GM04504 (cell line): Measurements from ENCODE around the gene AMOTL2.

Source experiments
- DNase-seq: peaks from one replicate; pipeline ENCODE4 v3.0.0-alpha.2; 2012; ENCODE audit warnings: low read depth

AMOTL2 gene

GRCh38 chr3:134374105-134374790, at the start of gene AMOTL2:
TSS of gene AMOTL2 (minus strand) at chr3:134374447. CDS start at chr3:134371433, 3,014 bp downstream.
- DNase-seq: peak; percentile 96

DNA sequence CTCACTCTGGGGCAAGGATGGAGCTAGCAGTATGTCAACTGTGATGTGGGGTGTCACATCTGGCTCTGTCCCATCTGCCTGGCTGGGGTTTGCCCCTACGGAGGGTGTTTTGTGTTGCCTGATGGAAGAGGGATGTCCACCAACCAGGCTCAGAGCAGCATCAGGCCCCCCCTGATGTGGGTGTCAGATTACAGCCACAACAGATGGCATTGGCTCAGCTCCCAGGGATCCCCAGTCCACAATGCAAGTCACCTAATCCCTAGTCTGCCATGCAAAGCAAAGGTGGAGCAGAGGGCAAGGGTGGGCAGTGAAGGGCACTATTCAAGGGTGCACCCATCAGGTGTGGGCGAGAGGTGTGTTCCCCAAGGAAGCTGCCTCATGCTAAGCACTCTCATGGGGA, 48.9 kb upstream of the AMOTL2 start:
- peak; percentile 61 for DNase-seq

GRCh38 chr3:134419960-134420321, 45.7 kb upstream of the AMOTL2 start:
- DNase-seq: no peak

DNA sequence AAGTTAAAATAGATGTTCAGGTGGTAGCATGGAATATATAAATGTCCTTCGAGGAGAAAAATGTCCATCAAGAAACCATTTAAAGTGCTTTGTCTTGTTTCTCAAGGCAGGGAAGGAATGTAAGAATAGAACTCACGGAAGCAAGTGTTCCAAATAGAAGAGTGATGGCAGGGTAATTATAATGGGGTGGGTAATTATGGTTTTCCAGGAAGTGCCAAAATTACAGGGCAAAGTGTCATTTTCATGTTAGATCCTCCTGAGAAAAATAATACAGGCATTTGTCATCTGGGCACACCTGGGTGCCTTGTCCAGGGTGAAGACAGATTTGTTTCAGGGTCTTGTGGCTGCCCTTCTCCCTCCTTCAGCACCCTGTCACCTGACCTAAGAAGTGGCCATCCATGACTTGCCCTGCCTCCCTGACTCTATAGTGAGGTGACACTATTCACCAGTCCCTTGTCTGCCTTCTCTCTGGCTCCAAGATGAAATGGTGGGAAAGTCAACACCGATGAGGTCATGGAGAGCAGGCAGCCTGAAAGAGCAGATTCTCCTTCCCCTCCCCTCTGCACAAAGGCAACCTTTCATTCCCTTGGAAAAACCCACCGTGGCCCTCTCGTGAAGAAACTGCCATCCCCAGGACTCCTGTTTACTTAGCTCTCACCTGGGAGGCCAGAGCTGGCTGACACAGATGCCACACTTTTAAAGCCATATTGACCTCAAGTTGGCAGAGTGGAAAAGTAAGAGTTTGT, 45.1 kb upstream of the AMOTL2 start:
- no peak for DNase-seq

DNA sequence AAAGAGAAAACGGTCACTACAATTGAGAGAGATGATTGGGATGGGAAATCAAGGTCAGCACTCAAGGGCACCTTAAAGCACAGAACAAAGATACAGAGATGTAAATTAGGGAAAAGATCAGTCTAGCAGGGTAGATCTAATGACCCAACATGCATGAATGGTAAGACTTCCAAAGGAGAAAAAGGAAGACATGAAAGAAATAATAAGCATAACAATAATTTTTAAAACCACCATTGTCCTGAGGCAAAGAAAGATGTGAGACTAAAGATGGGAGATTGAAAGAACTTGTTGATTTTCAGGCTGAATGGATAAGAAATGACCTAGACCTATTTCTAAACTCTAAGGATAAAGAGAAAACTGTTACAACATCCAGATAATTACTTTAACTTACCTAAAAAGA, 34.8 kb upstream of the AMOTL2 start:
- DNase-seq: no peak

DNA sequence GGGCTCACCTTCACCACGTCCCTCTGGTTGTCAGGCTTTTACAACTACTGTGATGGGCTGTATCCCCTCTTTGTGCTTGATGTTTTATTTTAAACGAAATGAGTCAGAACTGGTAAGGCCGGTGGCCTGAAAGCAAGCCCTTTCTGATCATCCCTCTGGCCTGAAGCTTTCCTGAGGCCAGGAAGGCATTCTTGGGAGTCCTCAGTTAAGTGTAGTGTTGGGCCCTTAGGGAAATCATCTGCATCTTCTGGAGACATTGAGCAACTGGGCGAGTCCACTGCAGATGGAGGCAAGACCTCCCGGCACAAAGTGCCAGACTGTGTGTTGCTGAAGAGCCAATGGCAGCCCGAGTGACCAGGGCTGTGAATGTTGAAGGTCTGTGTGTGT, 33.0 kb upstream of the AMOTL2 start:
- DNase-seq: peak; percentile 24

- DNase-seq: no peak
These were observed 32.3 kb upstream of the AMOTL2 start for GRCh38 chr3:134406331-134407238.

GRCh38 chr3:134404366-134404885, 30.2 kb upstream of the AMOTL2 start:
- DNase-seq: no peak

DNA sequence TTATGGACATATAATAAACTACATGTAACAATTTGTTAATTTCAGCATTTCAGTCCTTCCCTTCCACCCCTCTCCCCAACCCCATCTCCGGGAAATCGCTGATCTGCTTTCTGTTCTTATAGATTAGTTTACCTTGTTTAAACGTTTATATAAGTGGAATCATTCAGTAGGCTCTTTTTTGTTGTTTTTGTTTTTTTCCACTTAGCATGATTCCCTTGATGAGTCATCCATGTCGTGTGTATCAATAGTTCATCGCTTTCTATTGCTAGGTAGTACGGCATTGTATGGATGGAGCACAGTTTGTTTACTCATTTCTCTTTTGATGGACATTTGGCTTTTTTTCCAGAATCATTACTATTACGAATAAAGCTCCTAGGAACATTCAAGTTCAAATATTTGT, 23.5 kb upstream of the AMOTL2 start:
- no peak for DNase-seq

GRCh38 chr3:134395103-134395502, 20.9 kb upstream of the AMOTL2 start:
- DNase-seq: no peak

DNA sequence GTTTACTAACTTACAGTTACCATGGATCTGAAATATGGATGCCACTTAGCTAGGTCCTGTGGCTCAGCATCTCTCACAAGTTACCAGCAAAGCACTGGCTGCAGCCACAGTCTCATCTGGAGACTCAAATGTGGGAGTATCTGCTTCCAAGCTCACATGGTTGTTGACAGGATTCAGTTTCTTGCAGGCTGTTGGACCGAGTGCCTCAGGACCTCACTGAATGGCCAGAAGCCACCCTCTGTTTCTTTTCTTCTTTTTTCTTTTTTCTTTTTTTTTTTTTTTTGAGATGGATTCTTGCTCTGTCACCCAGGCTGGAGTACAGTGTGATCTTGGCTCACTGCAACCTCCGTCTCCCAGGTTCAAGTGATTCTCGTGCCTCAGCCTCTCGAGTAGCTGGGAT, 20.1 kb upstream of the AMOTL2 start:
- DNase-seq: no peak

DNA sequence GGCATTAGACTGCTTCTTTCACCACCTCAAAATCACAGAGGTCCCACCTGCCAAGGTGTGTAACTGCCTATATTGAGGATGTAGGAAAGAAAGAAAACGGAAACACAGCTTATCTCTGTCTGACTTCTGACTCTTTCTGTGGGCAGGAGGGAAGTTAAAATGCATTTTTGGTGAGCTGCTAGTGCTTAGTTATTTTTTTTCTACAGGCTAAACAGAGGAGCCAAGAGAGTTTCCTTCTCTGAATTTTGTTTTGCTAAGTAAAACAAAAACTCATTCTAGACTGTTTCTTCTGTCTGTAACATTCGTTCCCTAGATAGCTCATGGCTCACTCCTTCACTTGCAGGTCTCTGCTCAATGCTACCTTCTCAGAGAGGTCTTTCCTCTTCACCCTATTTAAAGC, 18.8 kb upstream of the AMOTL2 start:
- no peak for DNase-seq

- DNase-seq: no peak
These were observed 18.2 kb upstream of the AMOTL2 start for GRCh38 chr3:134392336-134392983.

GRCh38 chr3:134389865-134390264, 15.6 kb upstream of the AMOTL2 start:
- DNase-seq: no peak

GRCh38 chr3:134388788-134389485, 14.7 kb upstream of the AMOTL2 start:
- DNase-seq: no peak

- no peak for DNase-seq
These were observed 14.0 kb upstream of the AMOTL2 start for GRCh38 chr3:134388292-134388691.

- DNase-seq: no peak
These were observed 13.0 kb upstream of the AMOTL2 start for GRCh38 chr3:134387293-134387692.

DNA sequence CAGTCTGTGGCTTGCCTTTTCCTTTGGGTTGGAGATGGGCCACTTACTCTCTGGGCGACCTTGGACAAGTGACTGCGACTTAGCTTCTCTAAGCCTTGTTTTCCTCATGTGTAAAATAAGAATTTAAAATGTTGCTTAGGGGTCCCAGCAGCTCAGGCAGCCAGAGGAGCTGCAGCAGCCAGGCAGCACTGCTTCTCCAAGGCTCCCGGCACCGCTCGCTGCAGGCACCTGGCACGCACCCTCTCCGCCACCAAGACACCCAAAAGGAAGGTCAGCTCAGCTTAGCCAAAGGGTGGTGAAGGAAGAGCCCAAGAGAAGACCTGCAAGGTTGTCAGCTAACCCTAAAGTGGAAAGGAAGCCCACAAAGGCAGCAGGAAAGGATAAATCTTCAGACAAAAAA, 10.7 kb upstream of the AMOTL2 start:
- DNase-seq: no peak

DNA sequence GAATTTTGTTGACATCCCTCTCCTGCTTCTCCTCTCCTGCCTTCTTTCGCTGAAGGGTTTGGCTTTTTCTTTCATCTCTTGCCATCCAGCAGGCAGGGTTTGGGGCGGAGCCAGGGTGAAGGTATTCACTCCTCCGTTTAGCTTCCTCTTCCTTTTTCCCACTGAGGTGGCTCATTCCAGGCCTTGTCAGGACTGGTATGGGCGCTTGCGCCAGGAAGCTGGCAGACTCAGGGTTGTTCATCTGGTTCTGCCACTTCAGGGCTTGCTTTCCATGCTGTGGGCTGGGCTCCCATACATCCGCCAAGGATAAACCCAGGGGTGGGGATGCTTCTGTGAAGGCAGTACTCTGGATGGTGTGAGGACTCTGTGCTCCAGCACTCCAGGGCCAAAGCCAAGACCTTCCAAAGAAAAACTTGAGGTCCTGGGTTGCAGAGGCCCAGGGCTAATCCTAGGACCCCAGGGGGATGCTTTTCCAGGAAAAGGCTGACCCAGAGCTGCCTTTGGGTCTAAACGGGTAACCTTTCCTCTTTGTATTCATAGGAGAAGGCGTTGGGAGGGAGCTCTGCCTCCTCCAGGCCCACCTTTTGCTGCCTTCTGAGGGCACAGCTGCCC, 7.7 kb upstream of the AMOTL2 start:
- DNase-seq: no peak

DNA sequence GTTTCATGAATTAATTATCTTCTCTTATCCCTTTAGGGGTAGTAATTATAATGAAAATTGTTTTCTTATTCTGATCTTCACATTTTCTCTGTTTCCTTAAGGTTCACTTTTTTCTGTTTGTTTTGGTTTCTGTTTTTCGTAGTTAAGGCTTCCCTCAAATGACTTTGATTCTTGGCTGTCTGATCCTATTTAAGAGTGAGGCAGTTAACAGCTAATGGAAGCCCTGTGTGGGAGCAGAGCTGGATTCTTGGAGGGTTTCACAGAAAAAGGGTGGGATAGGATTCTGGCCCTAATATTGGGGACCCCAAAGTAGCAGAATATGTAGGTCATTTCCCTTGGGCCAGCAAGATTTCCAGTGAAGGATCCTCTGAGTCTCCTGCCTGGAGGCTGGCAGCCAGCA, 6.8 kb upstream of the AMOTL2 start:
- DNase-seq: no peak

DNA sequence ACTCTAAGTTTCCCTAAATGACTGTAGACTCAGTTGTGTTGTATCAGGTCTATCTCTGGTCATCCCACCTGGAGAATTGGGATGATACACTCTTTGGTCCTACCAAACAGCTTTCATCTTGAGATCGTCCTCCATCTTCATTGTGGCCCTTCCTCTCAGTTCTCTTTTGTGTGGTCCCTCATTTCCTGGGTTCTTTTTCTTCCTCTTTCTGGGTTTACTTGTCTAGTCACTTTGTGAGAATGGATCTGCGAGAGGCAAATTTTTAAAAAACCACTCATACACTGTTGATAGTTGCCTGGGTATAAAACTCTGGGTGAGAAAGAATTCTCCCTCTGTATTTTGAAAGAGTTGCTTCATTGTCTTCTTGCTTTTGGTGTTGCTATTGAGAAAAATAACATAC, 6.0 kb upstream of the AMOTL2 start:
- no peak for DNase-seq
